Measurements from ENCODE around the gene TRPV3.

GRCh38 chr17:3528403-3528851 lies 29.2 kb downstream of the TRPV3 start:
- no peak for TF ChIP-seq CTCF (IDR thresholded peaks at IDR 0.05; ENCODE audit: insufficient read depth, low read length, poor library complexity, severe bottlenecking)
- no peak for TF ChIP-seq EZH2phosphoT487 (conservative IDR thresholded peaks at IDR 0.05; ENCODE audit: low read length)

Measured in SU-DHL-6 (cell line).